ENCODE results near the gene CFAP46. TPM values are rescaled to one million over a fixed set of nuclear protein-coding genes. Genes with fewer than 3 reads are reported as not detected.
"Not testable (repeated sequence)": the region's sequence is repeated elsewhere in the genome, so short reads cannot be mapped to it uniquely, and the experiment has no call there.

The CFAP46 gene
- total RNA-seq, 6 experiments from 2014 or later: 0.31 to 1.4 (median 0.32) TPM; not detected in 1

DNA sequence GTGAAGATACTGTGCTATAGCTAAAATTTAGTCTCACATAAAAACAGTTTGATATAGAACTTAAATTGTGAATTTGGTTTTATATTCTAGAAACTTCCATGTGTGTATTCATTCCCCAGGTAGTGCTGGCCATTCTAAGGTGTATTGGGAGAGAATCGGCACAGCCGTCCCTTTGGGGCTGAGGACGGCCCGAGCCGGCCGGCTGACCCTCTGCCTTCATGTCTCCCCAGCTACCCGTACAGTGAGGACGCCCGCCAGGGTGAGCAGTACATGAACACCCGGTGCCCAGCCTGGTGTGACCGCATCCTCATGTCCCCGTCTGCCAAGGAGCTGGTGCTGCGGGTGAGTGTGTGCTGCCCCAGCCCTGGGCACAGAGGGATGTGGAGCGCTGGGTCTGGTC lies 164.9 kb downstream of the CFAP46 start:
- TF ChIP-seq, protein P1, sequence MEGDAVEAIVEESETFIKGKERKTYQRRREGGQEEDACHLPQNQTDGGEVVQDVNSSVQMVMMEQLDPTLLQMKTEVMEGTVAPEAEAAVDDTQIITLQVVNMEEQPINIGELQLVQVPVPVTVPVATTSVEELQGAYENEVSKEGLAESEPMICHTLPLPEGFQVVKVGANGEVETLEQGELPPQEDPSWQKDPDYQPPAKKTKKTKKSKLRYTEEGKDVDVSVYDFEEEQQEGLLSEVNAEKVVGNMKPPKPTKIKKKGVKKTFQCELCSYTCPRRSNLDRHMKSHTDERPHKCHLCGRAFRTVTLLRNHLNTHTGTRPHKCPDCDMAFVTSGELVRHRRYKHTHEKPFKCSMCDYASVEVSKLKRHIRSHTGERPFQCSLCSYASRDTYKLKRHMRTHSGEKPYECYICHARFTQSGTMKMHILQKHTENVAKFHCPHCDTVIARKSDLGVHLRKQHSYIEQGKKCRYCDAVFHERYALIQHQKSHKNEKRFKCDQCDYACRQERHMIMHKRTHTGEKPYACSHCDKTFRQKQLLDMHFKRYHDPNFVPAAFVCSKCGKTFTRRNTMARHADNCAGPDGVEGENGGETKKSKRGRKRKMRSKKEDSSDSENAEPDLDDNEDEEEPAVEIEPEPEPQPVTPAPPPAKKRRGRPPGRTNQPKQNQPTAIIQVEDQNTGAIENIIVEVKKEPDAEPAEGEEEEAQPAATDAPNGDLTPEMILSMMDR (IDR thresholded peaks at IDR 0.05): no peak
- H3K27me3 Mint-ChIP-seq (ENCODE audit: insufficient read depth): peaks cover 7% of the 10 kb centered on the region; the same call in 1 of the 2 replicates
- peaks cover 5% of the 10 kb centered on the region for H3K36me3 Mint-ChIP-seq (ENCODE audit: low read depth)
- no peaks in the 10 kb centered on the region for H3K4me1 Mint-ChIP-seq (ENCODE audit: low read depth)
- H3K27ac Mint-ChIP-seq: no peak overlapping the region
- H3K4me3 Mint-ChIP-seq: no peak overlapping the region
- DNase-seq: no peak
- H3K9me3 Mint-ChIP-seq: no peaks in the 10 kb centered on the region

DNA sequence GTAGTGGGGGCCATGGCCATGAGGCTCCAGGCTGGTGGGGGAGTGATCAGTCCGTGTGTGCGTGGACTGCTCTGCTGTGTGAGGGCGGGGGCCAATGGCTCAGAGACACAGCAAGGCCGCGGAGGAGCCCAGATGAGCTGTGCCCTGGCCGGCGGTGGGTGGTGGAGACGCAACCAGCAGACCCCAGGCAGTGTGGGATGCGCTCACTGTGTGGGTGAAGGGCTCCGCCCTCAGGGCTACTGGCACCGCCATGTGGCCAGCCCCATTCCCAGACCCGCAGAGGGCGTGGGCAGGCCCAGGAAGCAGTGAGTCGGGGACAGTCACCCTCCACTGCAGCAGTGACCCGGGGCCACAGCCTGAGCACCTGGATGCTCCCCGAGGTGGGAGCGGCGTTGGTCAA lies 165.5 kb downstream of the CFAP46 start:
- no peak for DNase-seq

DNA sequence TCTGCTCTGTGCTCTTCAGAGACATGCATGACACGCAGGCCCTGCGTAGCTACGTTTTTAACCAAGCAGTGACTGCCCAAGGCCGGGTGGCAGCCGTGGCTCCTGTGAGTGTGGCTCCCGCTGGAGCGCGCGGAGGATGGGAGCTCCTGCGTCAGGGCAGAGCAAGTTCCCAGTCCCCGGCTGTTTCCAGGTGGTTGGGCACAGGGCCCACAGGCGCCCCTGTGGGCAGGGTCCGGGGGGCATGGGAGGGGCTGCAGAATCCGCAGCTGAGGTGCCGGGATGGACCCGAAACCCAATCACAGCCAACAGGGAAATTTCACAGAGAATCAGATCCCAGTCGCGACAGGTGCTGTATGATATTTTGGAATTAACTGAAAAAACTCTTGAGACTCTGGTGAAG lies 166.2 kb downstream of the CFAP46 start:
- H3K36me3 Mint-ChIP-seq (ENCODE audit: low read depth): peaks cover 3% of the 10 kb centered on the region; the same call in 1 of the 2 replicates
- DNase-seq: no peak
- H3K4me1 Mint-ChIP-seq (ENCODE audit: low read depth): no peaks in the 10 kb centered on the region
- H3K4me3 Mint-ChIP-seq: no peak overlapping the region
- H3K27ac Mint-ChIP-seq: no peak overlapping the region
- H3K9me3 Mint-ChIP-seq: no peaks in the 10 kb centered on the region
- peaks cover 3% of the 10 kb centered on the region; the same call in 1 of the 2 replicates for H3K27me3 Mint-ChIP-seq (ENCODE audit: insufficient read depth)
- TF ChIP-seq, protein P1 (IDR thresholded peaks at IDR 0.05): no peak

More for the DNA sequence above, 165.5 kb downstream of the CFAP46 start:
- peaks cover 2% of the 10 kb centered on the region for H3K36me3 Mint-ChIP-seq (ENCODE audit: low read depth)
- no peaks in the 10 kb centered on the region for H3K4me1 Mint-ChIP-seq (ENCODE audit: low read depth)
- H3K27ac Mint-ChIP-seq: no peak overlapping the region
- peaks cover 5% of the 10 kb centered on the region; the same call in 1 of the 2 replicates for H3K27me3 Mint-ChIP-seq (ENCODE audit: insufficient read depth)
- TF ChIP-seq, protein P1 (IDR thresholded peaks at IDR 0.05): no peak
- H3K4me3 Mint-ChIP-seq: no peak overlapping the region
- H3K9me3 Mint-ChIP-seq: no peaks in the 10 kb centered on the region

DNA sequence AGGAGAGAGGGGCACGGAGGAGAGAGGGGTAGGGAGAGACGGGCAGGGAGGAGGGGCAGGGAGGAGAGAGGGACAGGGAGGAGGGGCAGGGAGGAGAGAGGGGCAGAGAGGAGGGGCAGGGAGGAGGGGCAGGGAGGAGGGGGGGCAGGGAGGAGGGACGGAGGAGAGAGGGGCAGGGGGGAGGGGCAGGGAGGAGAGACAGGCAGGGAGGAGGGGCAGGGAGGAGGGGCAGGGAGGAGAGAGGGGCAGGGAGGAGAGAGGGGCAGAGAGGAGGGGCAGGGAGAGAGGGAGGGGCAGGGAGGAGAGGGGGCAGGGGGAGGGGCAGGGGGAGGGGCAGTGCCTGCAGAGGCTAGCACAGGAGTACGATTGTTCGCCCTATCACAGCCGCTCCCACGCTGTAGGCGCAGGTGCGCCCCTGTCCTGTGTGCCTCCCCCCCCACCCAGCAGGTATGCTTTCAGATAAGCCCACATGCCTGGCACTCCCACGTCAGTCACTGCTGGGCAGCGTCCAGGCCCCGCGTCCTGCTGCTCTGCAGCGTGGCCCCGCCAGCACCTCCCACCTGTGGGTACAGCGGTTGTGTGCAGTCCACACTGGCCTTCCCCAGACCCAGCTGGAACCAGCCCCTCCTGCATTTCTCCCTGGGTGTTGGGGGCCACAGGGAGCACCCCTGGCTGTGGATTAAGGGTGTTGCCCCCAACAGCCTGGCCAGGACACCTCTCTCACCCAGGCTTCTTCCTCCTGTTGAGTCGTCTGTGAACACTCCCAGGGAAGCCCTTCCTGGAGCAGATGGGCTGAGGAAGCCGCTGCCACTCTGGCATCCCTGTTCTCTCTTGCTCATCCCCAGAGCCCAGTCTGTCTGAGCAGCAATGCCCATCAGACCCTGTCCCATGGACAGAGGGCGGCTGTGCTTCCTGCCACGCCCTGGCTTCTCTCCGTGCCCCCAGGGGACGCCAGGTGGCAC lies 167.2 kb downstream of the CFAP46 start:
- H3K36me3 Mint-ChIP-seq (ENCODE audit: low read depth): peaks cover 13% of the 10 kb centered on the region; the same call in 1 of the 2 replicates
- DNase-seq: no peak
- TF ChIP-seq, protein P1 (IDR thresholded peaks at IDR 0.05): no peak
- no peak overlapping the region for H3K4me3 Mint-ChIP-seq
- H3K4me1 Mint-ChIP-seq (ENCODE audit: low read depth): no peaks in the 10 kb centered on the region
- peaks cover 3% of the 10 kb centered on the region; the same call in 1 of the 2 replicates for H3K27me3 Mint-ChIP-seq (ENCODE audit: insufficient read depth)
- no peaks in the 10 kb centered on the region for H3K9me3 Mint-ChIP-seq
- H3K27ac Mint-ChIP-seq: no peak overlapping the region

DNA sequence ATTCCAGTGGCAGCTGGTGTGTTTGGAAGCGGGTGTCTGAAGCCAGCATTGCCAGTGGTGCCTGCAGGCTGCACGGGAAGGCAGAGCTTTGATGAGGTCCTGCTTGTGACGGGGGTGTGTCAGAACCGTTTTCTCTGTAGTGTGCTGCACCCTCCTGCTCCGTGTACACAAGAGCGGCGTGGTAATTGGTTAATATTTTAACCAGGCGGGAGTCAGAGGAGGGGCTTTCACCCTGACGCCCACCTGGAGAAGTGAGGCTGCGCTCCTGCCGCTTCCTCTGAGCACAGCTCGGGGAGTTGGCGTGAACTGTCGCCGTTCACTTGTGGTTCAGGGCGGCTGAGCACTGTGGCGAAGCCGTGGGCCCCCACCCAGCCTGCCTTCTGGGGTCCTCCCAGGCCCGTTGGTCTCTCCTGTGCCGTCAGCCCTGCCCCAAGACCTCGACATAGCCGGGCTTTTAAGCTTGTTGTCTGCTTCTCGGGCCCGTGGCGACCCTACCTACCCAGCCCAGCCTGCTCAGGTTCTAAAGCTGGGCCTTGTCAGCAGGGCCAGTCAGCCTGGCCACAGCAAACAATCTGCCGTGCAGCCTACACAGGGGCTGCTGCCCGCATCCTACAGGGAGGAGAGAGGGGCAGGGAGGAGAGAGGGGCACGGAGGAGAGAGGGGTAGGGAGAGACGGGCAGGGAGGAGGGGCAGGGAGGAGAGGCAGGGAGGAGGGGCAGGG lies 168.0 kb downstream of the CFAP46 start:
- TF ChIP-seq, protein P1 (IDR thresholded peaks at IDR 0.05): no peak
- Mint-ChIP-seq H3K9me3 (no peaks in the 10 kb centered on the region), H3K27ac (no peak overlapping the region), H3K36me3 (ENCODE audit: low read depth) (peaks cover 14% of the 10 kb centered on the region; the same call in 1 of the 2 replicates), H3K4me3 (no peak overlapping the region), H3K27me3 (ENCODE audit: insufficient read depth) (peaks cover 3% of the 10 kb centered on the region; the same call in 1 of the 2 replicates), H3K4me1 (ENCODE audit: low read depth) (no peaks in the 10 kb centered on the region)
- no peak for DNase-seq

DNA sequence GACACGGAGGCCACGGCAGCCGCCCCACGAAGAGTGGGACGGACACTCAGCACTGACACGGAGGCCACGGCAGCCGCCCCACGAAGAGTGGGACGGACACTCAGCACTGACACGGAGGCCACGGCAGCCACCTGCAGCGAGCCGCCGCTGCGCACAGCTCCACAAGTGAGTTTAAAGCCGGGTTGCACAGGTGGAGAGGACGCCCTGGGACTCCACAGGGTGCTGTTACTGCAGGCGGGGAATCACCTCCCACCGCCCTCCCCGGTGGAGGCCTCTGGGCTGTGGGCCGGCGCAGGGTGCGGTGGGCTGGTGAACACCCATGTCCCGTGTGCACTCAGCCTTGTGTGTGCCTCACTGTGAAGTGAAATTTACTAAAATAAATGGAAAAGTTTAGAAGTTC lies 169.6 kb downstream of the CFAP46 start:
- not testable (repeated sequence) for H3K4me3 Mint-ChIP-seq; DNase-seq; H3K9me3 Mint-ChIP-seq; H3K4me1 Mint-ChIP-seq (ENCODE audit: low read depth); H3K27ac Mint-ChIP-seq; H3K27me3 Mint-ChIP-seq (ENCODE audit: insufficient read depth)
- peaks cover 22% of the 10 kb centered on the region; the same call in 1 of the 2 replicates for H3K36me3 Mint-ChIP-seq (ENCODE audit: low read depth)

All from HFFc6 (cell line).